RWPE2 (cell line): ENCODE results near the gene UVRAG.

Experiments used
- ATAC-seq: fragments of 200-7000 bp; cut with Tn5 transposase; 3 replicates; pipeline ENCODE4 v1.9.1; 2021; ENCODE audit warnings: low read depth
- DNase-seq: peaks from one replicate; pipeline ENCODE4 v3.0.0-alpha.2; 2020; ENCODE audit warnings: low spot score
- H3K27ac ChIP-seq: fragments of 450-650 bp; 2 replicates; pipeline ENCODE4 v1.5.1; 2017; ENCODE audit warnings: mild to moderate bottlenecking; ENCODE audit not compliant: poor library complexity, severe bottlenecking
- H3K27me3 ChIP-seq: fragments of 250-450 bp; sonication (Bioruptor Pico); 2 replicates; pipeline ENCODE4 v1.5.1; 2021; ENCODE audit warnings: mild to moderate bottlenecking, moderate library complexity; ENCODE audit not compliant: insufficient read depth, poor library complexity, severe bottlenecking
- H3K36me3 ChIP-seq: fragments of 250-450 bp; sonication (Bioruptor Pico); 2 replicates; pipeline ENCODE4 v1.5.1; 2020; ENCODE audit warnings: low read depth, mild to moderate bottlenecking, moderate library complexity
- H3K4me1 ChIP-seq: fragments of 250-450 bp; sonication (Bioruptor Pico); 2 replicates; pipeline ENCODE4 v1.5.1; 2021; ENCODE audit warnings: mild to moderate bottlenecking, moderate library complexity; ENCODE audit not compliant: insufficient read depth, poor library complexity, severe bottlenecking
- H3K4me3 ChIP-seq: fragments of 250-450 bp; sonication (Bioruptor Pico); 2 replicates; pipeline ENCODE4 v1.5.1; 2021; ENCODE audit warnings: mild to moderate bottlenecking, moderate library complexity; ENCODE audit not compliant: severe bottlenecking
- H3K9me3 ChIP-seq: fragments of 250-450 bp; sonication (Bioruptor Pico); 2 replicates; pipeline ENCODE4 v1.5.1; 2021; ENCODE audit warnings: mild to moderate bottlenecking, moderate library complexity; ENCODE audit not compliant: severe bottlenecking
- TF ChIP-seq, protein P1 (sequence below): fragments of 450-650 bp; IDR thresholded peaks from one replicate; pipeline ENCODE4 v1.5.1; 2017; ENCODE audit warnings: mild to moderate bottlenecking, moderate library complexity; ENCODE audit not compliant: poor library complexity, severe bottlenecking

Gene UVRAG

GRCh38 chr11:75898871-75899270 is 83.9 kb downstream of the UVRAG start:
- Histone ChIP-seq H3K4me3 (no peak overlapping the region), H3K27me3 (no peaks in the 10 kb centered on the region), H3K4me1 (no peaks in the 10 kb centered on the region), H3K9me3 (no peaks in the 10 kb centered on the region), H3K36me3 (no peaks in the 10 kb centered on the region), H3K27ac (no peak overlapping the region)
- ATAC-seq (no peak), DNase-seq (no peak)
- TF ChIP-seq, protein P1, sequence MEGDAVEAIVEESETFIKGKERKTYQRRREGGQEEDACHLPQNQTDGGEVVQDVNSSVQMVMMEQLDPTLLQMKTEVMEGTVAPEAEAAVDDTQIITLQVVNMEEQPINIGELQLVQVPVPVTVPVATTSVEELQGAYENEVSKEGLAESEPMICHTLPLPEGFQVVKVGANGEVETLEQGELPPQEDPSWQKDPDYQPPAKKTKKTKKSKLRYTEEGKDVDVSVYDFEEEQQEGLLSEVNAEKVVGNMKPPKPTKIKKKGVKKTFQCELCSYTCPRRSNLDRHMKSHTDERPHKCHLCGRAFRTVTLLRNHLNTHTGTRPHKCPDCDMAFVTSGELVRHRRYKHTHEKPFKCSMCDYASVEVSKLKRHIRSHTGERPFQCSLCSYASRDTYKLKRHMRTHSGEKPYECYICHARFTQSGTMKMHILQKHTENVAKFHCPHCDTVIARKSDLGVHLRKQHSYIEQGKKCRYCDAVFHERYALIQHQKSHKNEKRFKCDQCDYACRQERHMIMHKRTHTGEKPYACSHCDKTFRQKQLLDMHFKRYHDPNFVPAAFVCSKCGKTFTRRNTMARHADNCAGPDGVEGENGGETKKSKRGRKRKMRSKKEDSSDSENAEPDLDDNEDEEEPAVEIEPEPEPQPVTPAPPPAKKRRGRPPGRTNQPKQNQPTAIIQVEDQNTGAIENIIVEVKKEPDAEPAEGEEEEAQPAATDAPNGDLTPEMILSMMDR, result no peak

DNA sequence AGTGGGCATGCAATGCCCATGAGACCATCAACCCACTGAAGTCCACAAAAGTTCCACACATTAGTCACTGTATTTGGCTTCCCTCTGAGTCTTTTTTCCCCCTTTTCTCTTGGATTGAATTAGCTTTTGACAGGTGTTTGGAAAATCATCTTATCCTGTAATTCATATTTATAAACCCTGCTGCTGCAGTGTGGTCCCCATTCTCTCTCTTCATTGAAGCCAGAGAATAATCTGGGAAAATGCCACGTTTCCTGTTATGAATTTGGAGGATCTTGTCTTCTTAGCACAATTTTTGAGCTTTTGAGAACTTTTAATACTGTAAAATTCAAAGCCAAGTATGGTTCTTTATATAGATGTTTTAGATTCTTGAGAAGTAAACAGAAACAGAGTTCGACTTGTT is 84.8 kb downstream of the UVRAG start:
- Histone ChIP-seq H3K4me1 (no peaks in the 10 kb centered on the region), H3K27ac (no peak overlapping the region), H3K36me3 (no peaks in the 10 kb centered on the region), H3K27me3 (no peaks in the 10 kb centered on the region), H3K4me3 (no peak overlapping the region), H3K9me3 (no peaks in the 10 kb centered on the region)
- DNase-seq, result no peak
- ATAC-seq, result no peak
- TF ChIP-seq, protein P1, result no peak

DNA sequence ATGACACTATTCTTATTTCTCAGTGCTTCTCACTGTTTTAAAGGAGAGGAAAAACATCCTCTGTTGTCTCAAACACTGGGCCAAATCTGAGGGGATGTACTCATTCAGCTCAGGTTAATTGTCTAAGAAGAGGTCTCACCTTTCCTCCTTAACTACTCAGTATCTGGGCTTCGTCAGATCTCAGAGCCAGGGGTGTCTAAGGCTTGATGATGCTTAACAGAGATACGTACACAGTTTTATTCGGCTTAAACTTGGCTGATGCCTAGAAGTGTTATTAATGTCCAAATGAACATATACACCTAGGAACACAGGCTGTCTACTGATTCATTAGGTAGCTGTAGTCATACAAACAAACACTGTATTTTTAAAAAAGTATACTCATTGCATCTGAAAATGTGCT is 85.8 kb downstream of the UVRAG start:
- no peaks in the 10 kb centered on the region for H3K9me3 ChIP-seq
- DNase-seq, result no peak
- no peaks in the 10 kb centered on the region for H3K27me3 ChIP-seq
- H3K4me3 ChIP-seq, result no peak overlapping the region
- ATAC-seq, result no peak
- no peaks in the 10 kb centered on the region for H3K4me1 ChIP-seq
- H3K36me3 ChIP-seq, result no peaks in the 10 kb centered on the region
- TF ChIP-seq, protein P1, result no peak
- no peak overlapping the region for H3K27ac ChIP-seq

DNA sequence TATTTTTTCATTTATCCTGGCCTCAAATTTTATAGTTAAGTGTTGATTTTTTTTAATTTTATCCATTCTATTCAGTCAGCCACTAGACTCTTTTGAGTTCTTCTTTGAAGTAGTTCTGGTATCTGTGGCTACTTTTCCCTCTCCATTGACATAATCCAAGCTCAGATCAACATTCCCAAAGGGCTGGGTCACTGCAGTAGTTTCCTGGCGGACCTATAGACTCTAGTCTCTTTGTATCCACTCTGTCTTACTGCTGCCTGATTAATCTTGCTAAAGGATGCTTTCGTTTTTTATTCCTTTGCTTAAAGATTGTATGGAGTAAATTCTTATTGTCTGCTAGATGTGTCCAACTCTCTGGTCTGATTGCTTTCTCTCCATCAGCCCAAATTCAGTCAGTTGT is 87.6 kb downstream of the UVRAG start:
- H3K27ac ChIP-seq, result no peak overlapping the region

DNA sequence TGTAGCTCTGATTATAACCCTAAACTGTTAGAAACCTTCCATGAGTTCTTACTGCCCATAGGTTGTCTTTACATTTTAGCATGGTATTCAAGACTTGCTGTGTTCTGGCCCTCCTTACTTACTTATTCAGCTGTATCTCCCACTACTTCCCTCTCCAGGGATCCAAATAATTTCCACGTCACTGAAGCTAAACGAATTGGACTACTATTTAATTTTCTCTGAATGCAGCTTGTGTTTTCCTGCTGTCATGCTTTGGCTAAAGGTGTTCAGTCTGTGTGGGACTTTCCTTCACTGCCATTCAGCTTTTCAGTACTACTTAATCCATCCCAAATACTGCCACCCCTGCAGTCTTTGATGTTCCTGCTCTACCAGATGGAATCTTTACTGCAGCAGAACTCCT is 88.3 kb downstream of the UVRAG start:
- DNase-seq, result no peak
- Histone ChIP-seq H3K4me1 (no peaks in the 10 kb centered on the region), H3K27me3 (no peaks in the 10 kb centered on the region), H3K36me3 (no peaks in the 10 kb centered on the region), H3K9me3 (no peaks in the 10 kb centered on the region), H3K4me3 (no peak overlapping the region), H3K27ac (no peak overlapping the region)
- ATAC-seq, result no peak
- TF ChIP-seq, protein P1, result no peak

More for the DNA sequence above, 87.6 kb downstream of the UVRAG start:
- TF ChIP-seq, protein P1, result no peak
- Histone ChIP-seq H3K4me1 (no peaks in the 10 kb centered on the region), H3K36me3 (no peaks in the 10 kb centered on the region), H3K9me3 (no peaks in the 10 kb centered on the region), H3K27me3 (no peaks in the 10 kb centered on the region), H3K4me3 (no peak overlapping the region)
- ATAC-seq (no peak), DNase-seq (no peak)
